Activated CD4-positive, alpha-beta T cell treated with anti-CD3 and anti-CD28 coated beads for 4 hours (primary cell): ENCODE data around the gene WDR43.

ENCODE experiments used
- DNase-seq, 2 donors: peaks; one replicate each; pipeline ENCODE4 v3.0.0-alpha.2; 2020

WDR43 gene

GRCh38 chr2:28909655-28910353, 15.3 kb downstream of the WDR43 start:
- DNase-seq, result no peak

- no peak for DNase-seq
Measured at GRCh38 chr2:28915939-28916338, 21.5 kb downstream of the WDR43 start.

- no peak for DNase-seq
Measured at GRCh38 chr2:28926847-28927246, 32.4 kb downstream of the WDR43 start.

GRCh38 chr2:28927469-28927868, 33.0 kb downstream of the WDR43 start:
- no peak for DNase-seq

DNA sequence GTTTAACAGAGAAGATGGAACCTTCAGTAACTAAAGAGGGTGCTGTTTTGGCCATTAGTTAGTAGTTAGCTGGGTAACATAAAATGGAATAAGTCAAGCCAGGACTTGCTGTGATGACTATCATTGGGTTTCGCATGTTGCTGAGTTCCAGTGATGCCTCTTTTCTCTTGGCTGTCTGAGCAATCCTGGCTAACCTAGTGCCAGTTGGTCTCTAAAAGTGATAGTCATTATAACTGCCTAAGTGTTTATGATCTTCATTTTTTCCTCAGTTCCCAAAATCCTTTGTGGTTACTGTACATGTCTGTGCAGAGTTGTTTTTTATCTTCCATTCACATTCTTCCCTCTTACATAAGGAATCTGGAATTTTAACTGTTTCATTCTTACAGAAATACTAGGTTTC, 33.4 kb downstream of the WDR43 start:
- DNase-seq, result no peak

DNA sequence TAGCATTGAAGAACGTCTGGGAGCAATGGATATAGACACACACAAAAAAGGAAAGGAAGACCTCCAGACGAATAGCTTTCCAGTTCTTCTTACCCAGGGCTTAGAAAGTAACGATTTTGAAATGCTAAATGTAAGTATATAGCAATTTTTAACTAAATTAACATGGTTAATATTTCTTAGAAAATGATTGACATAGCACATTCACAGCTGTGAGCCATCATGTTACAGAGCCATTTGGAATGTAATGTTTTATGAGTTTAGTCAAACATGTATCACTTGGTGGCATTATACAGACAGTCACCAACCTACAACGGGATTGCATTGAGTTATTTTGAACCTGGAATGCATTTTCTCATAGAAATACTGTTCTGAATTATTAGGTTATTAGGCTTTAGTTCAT, 35.1 kb downstream of the WDR43 start:
- DNase-seq, result no peak

DNA sequence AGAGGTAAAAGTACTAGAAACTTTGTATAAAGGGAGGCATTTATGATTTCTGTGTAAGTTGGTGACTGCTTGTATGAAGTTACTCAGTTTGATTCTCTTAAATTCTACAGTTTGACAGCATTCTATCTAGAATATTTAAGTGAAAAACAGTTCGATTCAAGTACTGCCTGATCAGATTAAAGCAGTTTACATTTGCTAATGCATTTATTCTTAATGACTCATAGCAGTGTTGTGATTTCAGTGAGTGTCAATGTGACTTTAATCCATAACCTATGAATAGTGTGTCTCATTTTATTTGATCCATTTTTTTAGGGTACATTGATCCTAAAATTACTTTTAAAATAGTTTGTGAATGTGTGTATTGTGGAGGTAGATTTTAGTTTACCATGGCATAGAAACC, 35.7 kb downstream of the WDR43 start:
- no peak for DNase-seq

DNA sequence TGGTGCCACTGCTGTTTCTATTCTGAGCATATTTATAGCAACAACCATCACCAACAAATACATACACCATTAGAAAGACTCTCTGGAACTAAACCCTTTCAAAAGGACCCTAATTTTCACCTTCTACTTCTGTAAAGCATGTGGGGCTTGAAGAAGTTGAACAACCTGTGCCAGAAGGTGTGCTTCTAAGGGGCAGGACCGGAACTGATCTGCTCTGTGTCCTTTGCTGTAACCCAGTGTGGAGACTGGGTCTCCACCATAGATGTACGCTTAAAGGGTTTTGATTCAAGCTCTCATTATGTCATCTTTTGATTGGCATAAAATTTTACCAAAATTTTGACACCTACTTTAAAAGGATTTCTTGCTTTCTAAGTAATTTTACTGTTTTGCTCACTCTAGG, 40.3 kb downstream of the WDR43 start:
- DNase-seq, result no peak

DNA sequence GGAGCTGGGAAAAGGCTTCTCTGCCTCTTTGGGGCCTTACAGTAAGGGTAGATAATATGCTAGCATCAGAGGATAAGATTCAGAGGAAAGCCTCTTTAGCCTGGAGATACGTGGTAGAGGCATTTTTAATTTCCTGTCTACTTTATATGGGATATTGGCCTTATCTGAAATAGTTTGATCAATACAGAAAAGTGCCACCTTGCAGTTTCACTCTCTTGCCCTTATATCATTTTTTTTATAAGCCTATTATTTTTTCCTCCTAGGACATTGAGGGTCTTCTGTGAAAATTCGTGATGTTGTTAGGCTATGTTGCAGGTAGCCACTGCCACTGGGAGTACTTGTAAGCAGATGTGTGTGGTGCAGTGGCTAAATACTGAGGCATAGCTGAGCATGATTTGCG, 46.5 kb downstream of the WDR43 start:
- no peak for DNase-seq

DNA sequence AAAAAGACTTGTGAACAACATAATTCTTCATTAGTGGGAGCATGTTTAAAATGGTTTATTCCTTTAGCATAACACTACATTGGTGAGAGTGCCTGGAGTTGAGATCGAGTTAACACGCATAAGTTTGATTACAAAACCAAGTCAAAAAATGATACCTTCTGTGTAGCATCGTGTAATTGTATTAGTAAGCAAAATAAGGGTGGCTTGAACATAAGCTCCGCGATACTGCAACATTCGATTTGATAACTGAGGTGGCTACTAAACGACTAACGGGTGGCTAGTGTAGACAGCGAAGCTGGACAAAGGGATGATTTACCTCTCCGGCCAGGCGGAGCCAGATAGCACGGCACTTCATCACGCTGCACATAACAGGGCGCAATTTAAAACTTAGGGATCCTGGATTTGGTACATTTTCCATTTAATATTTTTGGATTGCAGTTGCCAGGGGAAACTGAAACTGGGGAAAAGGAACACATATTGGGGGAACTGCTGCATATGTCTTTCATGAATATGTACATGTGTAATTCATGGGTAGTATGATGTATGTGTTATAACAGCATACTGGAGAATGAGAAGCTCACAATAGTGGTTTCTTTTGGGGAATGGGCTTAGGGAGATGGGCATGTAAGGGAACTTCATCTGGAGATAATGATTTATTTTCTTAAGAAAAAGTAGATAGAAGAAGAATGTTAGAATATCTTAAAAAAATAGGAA, 50.2 kb downstream of the WDR43 start:
- DNase-seq, result no peak

GRCh38 chr2:28948160-28948559, 53.7 kb downstream of the WDR43 start:
- no peak for DNase-seq

DNA sequence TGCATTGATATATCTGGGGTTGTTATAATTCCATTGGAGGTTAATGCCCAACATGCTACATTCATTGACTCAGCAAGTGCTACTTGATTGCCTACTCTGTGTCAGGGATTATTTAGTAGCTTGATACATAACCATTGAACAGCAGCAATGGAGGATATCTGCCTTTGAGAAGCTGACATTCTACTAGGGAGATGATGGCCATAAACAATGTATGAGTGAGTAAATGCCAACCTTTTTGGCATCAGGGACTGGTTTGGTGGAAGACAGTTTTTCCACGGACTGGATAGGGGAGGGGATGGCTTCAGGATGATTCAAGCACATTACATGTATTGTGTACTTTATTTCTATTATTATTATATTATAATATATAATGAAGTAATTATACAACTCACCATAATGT, 54.7 kb downstream of the WDR43 start:
- no peak for DNase-seq

DNA sequence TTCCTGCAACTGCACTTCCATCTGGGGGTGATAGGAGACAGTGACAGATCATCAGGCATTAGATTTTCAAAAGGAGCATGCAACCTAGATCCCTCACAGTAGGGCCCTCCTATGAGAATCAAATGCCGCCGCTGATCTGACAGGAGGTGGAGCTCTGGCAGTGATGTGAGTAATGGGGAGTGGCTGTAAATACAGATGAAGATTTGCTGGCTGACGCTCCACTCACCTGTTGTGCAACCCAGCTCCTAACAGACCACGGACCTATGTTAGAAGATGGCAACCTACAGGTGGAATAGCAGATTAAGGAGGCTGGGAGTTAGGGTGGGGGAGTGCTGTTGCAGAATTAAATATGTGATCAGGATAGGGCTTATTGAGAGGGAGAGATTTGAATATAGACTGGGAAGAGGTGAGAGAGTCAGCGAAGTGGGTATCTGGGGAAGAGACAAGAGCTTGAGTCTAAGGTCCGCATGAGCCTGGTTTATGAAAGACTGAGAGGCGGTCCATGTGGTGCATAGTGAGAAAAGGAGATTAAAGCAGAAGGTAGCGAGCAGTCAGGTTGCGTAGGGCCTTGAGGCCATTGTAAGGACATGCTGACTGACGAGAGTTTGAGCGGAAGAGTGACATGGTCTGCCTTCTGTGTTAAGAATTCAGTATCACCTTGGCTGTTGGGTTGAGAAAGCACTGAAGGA, 55.3 kb downstream of the WDR43 start:
- no peak for DNase-seq

- no peak for DNase-seq
Measured at GRCh38 chr2:28950941-28951630, 56.6 kb downstream of the WDR43 start.

DNA sequence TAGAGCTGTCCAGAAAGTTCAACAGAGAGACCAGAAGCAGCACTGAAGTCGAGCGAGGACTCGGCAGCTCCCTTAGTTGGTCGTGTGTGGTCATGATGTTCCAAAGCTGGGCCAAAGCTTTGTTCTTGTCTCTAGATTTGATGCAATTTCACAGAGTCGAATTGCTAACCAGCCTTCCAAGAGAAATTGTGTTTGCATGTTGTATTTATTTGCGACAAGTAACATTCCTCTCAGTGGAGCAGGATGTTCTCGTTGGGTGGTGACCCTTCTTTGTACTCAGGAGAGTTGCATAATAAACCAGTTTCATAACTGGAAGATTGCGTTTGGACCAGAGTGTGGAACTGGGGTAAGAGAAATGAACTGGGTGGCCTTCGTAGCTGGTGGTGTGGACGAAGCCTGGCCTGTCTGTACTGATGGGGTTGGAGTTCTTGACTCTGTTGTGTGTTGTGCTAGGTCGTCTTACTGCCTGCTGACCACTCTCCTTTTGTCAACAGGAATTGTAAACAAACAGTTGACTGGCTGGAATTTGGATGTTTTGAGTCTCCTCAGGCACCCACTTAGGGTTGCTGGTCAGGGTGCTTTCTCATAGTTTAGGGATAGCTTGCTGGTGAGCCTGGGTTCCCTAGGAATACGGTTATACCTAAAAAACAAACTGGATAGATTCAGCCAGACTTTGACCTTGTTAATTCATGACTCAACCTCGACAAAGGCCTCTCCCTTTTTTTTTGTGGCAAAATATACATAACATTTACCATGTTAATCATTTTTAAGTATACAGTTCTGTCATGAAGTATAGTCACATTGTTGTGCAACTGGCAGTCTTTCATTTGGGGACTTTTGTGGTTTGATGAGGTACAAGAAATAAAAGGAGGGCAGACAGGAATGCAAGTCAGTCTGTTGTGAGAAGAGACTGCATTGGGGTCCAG, 57.7 kb downstream of the WDR43 start:
- DNase-seq, result no peak

DNA sequence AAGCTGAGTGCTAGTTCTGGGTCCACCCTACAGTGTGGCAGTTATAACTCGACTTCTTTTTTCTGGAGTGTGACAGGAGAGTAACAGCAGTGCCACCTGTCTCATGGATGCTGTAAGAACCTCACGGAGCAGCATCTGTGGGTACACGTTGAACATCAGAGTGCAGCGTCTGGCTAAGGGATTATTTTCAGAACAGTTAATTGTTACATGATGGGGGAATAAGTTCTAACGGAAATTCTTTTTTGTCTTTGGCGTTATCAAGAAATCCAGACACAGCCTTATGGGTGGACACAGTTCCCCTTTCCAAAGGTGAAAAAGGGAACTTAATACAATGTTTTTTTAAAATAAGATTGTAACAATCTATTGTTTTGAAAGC, 58.4 kb downstream of the WDR43 start:
- DNase-seq, result no peak

DNA sequence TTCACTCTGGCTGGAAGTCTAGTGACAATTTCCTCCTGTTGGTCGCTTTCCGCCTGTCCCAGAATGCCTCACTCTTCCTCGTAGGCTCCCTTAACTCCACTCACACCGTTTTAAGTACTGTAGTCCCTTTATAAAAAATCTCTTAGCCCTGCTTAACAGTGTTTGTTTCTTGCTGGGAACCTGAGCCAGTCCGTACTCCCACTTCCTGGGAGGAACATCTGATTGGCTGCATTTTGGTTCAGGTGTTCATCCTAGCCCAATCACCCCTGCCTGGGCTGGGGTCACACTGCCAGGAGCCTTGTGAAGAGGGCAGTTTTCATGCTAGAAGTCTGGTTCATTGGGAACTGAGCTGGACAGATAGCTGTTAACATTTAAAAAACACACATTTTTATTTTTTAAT, 61.0 kb downstream of the WDR43 start:
- DNase-seq, result no peak

- DNase-seq, result peak; percentile 47 to 49
Measured at GRCh38 chr2:28956415-28956826, 62.0 kb downstream of the WDR43 start.

DNA sequence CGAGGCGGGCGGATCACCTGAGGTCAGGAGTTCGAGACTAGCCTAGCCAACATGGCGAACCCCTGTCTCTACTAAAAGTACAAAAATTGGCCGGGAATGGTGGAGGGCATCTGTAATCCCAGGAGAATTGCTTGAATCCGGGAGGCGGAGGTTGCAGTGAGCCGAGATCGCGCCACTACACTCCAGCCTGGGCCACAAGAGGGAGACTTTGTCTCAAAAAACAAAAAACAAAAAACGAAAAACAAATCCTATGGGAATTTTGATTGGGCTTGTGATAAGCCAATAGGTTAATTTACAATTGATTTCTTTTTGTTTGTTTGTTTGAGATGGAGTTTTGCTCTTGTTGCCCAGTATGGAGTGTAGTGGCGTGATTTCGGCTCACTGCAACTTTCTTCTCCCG, 62.4 kb downstream of the WDR43 start:
- no peak for DNase-seq

DNA sequence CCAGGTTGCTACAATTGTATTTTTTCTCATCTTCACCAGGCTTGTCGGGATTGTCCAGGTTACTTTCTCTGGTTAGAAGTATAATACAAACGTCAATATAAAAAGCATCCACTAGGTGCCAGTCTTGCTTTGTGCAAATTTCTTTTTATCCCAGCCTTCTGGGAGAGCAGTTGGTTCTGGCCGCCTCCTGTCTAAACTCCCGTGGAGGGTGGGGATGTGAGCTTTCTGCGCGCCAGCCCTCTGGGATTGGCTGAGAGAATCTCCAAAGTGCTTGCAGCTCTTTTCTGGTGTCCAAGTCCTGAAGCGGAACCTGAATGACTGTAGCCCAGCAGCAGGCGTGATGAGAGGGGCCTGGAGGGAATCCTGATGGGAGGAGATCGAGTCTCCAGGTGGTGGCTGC, 64.2 kb downstream of the WDR43 start:
- DNase-seq, result peak; percentile 21 to 49

GRCh38 chr2:28960401-28960800, 65.9 kb downstream of the WDR43 start:
- DNase-seq, result no peak

GRCh38 chr2:28962505-28962904, 68.0 kb downstream of the WDR43 start:
- no peak for DNase-seq
